GM12875 (cell line): ENCODE data around the gene AHDC1.
"Not testable (repeated sequence)": the region's sequence is repeated elsewhere in the genome, so short reads cannot be mapped to it uniquely, and the experiment has no call there.

Source experiments
- H3K4me3 ChIP-seq: one replicate; pipeline ENCODE4 v1.5.1; 2011; ENCODE audit warnings: low read depth, low read length, control low read depth
- CTCF ChIP-seq: IDR thresholded peaks from 2 replicates; pipeline ENCODE4 v1.5.1; 2011; ENCODE audit warnings: low read depth, mild to moderate bottlenecking, control low read depth, inconsistent platforms, low read length, moderate library complexity, borderline replicate concordance; ENCODE audit not compliant: insufficient read depth

Gene AHDC1

GRCh38 chr1:27632387-27633297 is 28.7 kb upstream of the AHDC1 start:
- no peak for TF ChIP-seq CTCF
- H3K4me3 ChIP-seq = peak overlapping the region; percentile 76

- peak overlapping the region; percentile 45 for H3K4me3 ChIP-seq
- no peak for TF ChIP-seq CTCF
These were observed 27.0 kb upstream of the AHDC1 start for GRCh38 chr1:27630859-27631491.

DNA sequence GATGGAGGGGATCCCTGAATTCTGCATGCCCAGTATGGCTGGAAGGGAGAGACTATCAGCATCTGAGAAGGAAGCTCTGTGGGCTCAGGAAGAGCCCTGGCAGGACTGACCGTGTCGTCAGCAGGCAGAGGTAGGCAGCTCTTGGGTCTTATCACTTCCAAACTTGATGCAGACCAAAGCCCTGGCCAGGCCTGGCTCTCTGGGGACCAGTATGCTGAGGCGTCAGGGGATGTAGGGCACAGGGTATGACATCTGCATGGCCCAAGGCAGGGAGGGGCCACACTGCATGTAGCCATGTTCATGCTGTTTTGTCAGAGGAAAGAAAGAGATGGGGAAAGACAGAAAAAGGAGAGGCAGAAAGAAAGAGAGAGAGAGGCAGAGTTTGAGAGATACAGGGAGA is 24.8 kb upstream of the AHDC1 start:
- no peak overlapping the region for H3K4me3 ChIP-seq
- TF ChIP-seq CTCF = no peak

DNA sequence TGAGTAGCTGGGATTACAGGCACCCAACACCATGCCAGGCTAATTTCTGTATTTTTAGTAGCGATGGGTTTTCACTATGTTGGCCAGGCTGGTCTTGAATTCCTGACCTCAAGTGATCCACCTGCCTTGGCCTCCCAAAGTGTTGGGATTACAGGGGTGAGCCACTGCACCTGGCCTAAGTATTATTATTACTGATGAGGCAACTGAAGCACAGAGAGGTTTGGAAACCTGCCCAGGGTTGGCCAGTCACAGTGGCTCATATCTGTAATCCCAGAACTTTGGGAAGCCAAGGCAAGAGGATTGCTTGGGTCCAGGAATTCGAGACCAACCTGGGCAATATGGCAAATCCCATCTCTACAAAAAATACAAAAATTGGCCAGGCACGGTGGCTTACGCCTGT is 23.8 kb upstream of the AHDC1 start:
- not testable (repeated sequence) for H3K4me3 ChIP-seq

DNA sequence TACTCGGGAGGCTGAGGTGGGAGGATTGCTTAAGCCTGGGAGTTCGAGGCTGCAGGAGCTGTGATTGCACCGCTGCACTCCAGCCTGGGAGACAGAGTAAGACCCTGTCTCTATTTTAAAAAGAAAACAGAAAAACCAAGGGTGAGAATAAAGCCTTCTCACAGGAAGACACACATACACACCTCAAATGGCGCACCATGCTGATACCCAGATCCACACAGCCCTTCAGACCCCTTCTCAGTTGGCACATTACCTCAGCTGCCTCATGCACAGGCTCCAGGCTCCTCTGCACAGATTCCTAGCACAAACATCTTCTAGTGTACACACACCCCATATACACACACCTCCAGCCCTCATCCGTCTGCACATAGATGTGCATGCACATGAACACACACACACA is 23.1 kb upstream of the AHDC1 start:
- no peak for TF ChIP-seq CTCF
- no peak overlapping the region for H3K4me3 ChIP-seq

- no peak for TF ChIP-seq CTCF
- H3K4me3 ChIP-seq = peak overlapping the region; percentile 56
These were observed 22.3 kb upstream of the AHDC1 start for GRCh38 chr1:27626031-27626935.
